Measurements from ENCODE around the gene RPL18.
"Not testable (repeated sequence)": the region's sequence is repeated elsewhere in the genome, so short reads cannot be mapped to it uniquely, and the experiment has no call there.

The RPL18 gene

GRCh38 chr19:48618916-48619691, at the start of gene RPL18, which contains the start of gene SPHK2:
Gene RPL18 (minus strand): TSS chr19:48619178. CDS start chr19:48619143, 35 bp downstream.
Gene SPHK2 (plus strand): TSS chr19:48619506. CDS start chr19:48620515, 1,009 bp downstream.
- DNase-seq, result peak; percentile 100

DNA sequence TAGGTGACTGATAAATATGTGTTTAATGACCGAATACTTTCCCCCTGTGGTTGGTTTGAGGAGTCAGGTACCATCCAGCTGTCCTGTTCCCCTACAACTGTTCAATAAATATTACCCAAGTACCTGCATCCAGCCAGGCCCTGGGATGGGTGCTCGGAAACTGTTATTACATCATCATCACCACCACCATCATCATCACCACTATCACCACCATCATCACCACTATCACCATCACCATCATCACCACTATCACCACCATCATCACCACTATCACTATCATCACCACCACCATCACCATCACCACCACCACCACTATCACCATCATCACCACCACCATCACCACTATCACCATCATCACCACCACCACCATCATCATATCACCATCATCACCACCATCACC, 49.8 kb upstream of the RPL18 start:
- no peak for DNase-seq

DNA sequence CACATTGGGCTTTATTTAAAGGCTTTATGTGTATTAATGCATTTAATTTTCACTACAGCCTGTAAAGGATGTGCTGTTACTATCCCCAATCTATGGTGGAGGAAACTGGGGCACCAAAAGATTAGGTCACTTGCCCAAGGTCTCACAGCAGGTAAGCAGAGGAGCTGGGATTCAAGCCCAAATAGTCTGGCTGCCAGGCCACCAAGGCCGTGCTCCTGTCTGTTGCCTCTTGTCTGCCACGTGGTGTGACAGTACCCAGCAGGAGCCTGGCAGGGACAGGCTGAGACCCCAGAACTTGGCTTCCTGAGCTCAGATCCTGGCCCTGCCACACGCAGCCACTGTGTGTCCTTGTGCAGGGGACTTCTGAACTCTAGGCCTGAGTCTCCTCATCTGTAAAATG, 49.4 kb upstream of the RPL18 start:
- no peak for DNase-seq

- DNase-seq, result no peak
Observed at GRCh38 chr19:48665786-48666185, 46.8 kb upstream of the RPL18 start.

DNA sequence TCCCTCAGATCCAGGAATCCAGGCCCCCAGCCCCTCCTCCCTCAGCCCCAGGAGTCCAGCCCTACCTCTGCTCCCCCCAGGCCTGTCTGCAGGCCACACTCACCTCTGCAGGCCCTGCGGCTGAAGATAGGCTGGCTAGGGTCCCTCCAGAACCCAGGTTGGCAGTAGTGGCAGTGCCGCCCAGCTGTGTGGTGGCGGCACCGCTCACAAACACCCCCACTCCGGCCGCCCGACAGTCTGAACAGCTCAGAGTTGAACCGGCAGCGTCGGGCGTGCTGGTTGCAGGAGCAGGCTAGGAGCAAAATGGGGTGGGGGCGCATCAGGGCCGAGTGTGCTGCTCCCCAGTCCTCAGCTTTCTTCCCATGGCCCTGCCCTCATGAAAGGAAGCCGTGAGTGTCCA, 45.5 kb upstream of the RPL18 start:
- DNase-seq, result no peak

- DNase-seq, result no peak
Observed at GRCh38 chr19:48663667-48664066, 44.7 kb upstream of the RPL18 start.

DNA sequence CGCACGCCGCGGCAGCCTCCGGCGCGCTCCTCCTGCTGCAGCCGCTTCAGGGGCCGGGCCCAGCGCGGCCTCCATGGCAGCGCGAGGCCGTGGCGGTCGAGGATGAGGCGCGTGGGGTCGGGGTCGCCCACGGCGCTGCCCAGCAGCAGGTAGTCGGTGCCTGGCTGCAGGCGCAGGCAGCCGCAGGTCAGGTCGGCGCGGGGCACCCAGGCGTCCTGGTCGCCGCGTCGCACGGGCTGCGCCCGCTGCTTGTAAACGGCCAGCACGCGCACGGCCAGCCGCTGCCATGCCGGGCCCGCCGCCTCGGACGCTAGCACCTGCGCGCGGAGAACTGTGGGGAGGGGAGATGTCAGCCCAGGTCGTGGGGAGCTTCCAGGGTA, 42.7 kb upstream of the RPL18 start:
- no peak for DNase-seq

GRCh38 chr19:48660852-48661710, 42.1 kb upstream of the RPL18 start:
- peak; percentile 80 for DNase-seq

DNA sequence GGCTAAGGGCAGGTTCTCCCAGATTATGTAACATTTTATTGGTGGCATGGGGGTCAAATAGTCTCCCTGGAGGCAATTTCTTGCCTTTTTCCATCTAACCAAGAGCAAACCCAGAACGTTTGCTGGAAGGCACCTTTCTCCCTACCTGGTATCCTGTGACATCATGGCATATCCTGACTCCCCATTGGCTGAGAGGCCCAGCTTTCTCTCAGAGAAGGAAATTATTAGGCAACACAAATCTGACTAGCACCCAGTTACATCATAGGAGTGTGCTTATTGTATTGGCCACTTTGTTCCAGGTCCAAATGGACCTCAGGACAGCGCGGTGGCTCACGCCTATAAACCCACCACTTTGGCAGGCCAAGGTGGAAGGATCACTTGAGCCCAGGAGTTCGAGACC, 40.8 kb upstream of the RPL18 start:
- DNase-seq, result peak; percentile 18

DNA sequence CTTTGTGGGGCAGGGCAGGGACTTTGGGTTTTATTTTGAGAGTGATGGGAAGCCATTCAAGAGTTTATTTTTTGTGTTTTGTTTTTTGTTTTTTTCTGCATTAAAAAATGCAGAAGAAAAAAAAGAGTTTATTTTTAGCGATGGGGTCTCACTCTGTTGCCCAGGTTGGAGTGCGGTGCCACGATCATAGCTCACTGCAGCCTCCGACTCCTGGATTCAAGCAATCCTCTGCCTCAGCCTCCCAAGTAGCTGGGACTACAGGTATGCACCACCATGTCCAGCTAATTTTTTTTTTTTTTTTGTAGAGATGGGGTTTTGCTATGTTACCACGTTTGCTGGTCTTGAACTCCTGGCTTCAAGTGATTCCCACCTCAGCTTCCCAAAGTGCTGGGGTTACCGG, 39.5 kb upstream of the RPL18 start:
- DNase-seq, result no peak

- DNase-seq, result not testable (repeated sequence)
Observed at GRCh38 chr19:48657828-48658227, 38.9 kb upstream of the RPL18 start.

GRCh38 chr19:48656840-48657474, 38.0 kb upstream of the RPL18 start:
- DNase-seq, result peak; percentile 91

DNA sequence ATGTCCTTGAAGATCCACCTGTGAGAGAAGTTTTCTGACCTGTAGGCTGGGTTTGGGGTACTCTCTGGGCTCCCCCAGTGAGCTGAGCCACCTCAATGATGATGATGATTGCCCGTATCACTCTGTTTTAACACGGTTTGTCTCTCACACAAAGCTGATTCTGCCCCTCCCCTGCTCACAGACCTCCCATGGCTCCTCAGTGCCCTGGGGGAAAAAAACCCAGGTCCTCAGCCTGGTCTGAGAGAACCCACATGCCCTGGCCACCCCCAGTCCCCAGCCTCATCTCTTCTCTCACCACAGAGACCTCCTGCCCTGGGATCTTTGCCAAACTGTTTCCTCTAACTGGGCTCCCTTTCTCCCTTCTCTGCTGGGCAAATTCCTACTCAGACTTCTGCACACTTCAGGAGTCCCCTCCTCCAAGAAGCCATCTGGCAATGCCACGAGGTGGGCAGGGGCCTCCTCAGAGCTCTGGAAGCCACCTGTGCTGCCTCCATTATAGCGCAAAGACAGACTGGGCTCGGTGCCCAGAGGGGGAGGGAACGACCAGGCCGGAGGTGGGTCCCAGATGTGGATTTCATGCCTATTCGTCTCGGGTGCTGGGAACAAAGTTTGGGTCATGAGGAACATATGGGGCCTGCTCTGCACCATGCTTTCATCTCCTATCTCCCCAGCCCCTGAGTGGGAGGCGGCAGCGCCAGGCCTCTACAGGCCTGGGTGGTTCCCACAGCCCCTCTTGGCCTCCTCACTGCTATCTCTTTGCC, 35.5 kb upstream of the RPL18 start:
- DNase-seq, result no peak

- no peak for DNase-seq
Observed at GRCh38 chr19:48651683-48652048, 32.7 kb upstream of the RPL18 start.

- no peak for DNase-seq
Observed at GRCh38 chr19:48650974-48651682, 32.1 kb upstream of the RPL18 start.

GRCh38 chr19:48648134-48648533, 29.2 kb upstream of the RPL18 start:
- no peak for DNase-seq

GRCh38 chr19:48646722-48647216, 27.8 kb upstream of the RPL18 start:
- no peak for DNase-seq

GRCh38 chr19:48646001-48646721, 27.2 kb upstream of the RPL18 start, which contains the start of gene CA11:
Gene CA11 (minus strand): TSS chr19:48646187. CDS start chr19:48645632, 555 bp downstream.
- DNase-seq, result peak; percentile 68

GRCh38 chr19:48645620-48646000, 26.6 kb upstream of the RPL18 start:
- DNase-seq, result no peak

DNA sequence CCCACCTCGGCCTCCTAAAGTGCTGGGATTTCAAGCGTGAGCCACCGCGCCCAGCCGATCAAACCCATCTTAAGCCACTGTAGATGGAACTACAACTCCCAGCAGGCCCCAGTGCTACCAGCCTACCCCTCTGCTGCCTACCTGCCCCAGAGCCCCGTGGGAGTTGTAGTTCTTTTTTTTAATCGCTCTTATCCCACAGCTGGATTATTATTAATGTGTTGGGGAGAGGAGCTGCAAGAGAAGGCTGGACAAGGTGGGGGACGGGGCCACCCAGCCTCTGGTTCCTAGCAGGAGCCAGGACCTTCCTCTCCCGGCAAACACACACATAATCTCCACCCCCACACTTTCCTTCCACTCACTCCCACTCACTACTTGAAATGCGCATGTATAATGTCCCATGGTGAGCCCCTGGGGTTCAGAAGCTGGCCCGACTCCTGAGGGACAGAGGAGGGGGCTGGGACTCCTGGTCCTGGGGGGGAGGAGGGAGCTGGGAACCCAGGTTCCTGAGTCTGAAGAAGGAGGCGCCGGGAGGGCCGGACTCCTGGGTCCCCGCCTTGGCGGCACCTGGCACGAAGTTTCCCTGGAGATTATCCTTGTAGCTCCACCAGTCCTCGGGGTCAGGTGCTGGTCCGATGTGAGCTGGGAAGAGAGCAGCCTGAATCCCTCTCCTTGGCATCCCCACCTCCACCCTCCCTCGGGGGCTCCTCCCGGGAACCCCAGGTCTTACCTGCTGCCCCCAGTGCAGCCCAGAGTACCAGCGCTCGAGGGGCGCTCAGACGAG, 26.1 kb upstream of the RPL18 start:
- DNase-seq, result peak; percentile 58

Data from HCEC 1CT (cell line).